ENCODE results near the gene SCN11A. TPM values are rescaled to one million over a fixed set of nuclear protein-coding genes. Genes with fewer than 3 reads are reported as not detected.

SCN11A gene
- total RNA-seq, 1 donor from 2014 or later = not detected

DNA sequence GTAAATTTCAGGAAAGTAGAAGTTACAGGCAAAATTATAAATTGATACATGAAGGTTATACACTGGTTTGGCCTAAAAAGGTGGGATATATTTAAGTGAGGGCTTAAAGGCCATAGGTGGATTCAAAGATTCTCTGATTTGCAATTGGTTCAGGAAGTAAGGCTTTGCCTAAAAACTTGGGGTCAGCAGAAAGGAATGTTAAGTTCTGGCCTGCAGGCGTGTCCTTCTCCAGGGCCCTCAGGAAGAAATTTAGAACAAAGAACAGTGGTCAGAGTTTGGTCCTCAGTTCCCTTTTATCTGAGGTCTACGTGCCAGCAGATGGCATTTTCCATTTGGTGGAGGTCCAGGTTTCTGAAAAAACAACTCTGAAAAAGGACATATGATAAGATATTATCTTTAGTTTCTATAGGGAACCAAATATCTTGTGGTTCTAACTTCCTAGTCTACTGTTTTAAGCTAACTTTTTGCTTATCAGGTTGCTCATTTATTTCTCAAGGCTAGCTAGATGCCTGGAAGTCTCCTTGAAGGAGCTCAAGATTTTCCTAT is 40.5 kb downstream of the SCN11A start:
- TF ChIP-seq CTCF (conservative IDR thresholded peaks at IDR 0.05; ENCODE audit: low read depth, low read length) = no peak
- no peak for DNase-seq (ENCODE audit: low read depth)
- H3K4me3 ChIP-seq (ENCODE audit: low read depth, low read length) = no peak overlapping the region

GRCh38 chr3:39005295-39005694 is 46.4 kb downstream of the SCN11A start:
- H3K4me3 ChIP-seq (ENCODE audit: low read depth, low read length) = no peak overlapping the region
- DNase-seq (ENCODE audit: low read depth) = no peak
- no peak for TF ChIP-seq CTCF (conservative IDR thresholded peaks at IDR 0.05; ENCODE audit: low read depth, low read length)

Other genes starting within 250 kb of the SCN11A start
- not detected in 2 replicates for gene SCN10A, start 235.7 kb downstream of the SCN11A start, total RNA-seq
- gene WDR48, start 72 bp upstream of the SCN11A start, total RNA-seq = 17.3 and 29.5 TPM in 2 replicates
- gene GORASP1, start 55.7 kb upstream of the SCN11A start, total RNA-seq = 17.6 and 38.8 TPM in 2 replicates
- gene TTC21A, start 55.7 kb upstream of the SCN11A start, total RNA-seq = 0.58 and 0.86 TPM in 2 replicates
- 11.5 and 12.7 TPM in 2 replicates for gene CSRNP1, start 101.6 kb upstream of the SCN11A start, total RNA-seq
- gene XIRP1, start 140.7 kb upstream of the SCN11A start, total RNA-seq = 0.12 TPM in 1 of 2 replicates, not detected in the other
- not detected in 2 replicates for gene CX3CR1, start 228.1 kb upstream of the SCN11A start, total RNA-seq